Fibroblast of peridontal ligament (primary cell): Measurements from ENCODE around the gene ZNF506.
"Not testable (repeated sequence)": the region's sequence is repeated elsewhere in the genome, so short reads cannot be mapped to it uniquely, and the experiment has no call there.

ENCODE experiments used
- DNase-seq: peaks from one replicate; pipeline ENCODE4 v3.0.0-alpha.2; 2010; ENCODE audit errors: extremely low read depth

Gene ZNF506

DNA sequence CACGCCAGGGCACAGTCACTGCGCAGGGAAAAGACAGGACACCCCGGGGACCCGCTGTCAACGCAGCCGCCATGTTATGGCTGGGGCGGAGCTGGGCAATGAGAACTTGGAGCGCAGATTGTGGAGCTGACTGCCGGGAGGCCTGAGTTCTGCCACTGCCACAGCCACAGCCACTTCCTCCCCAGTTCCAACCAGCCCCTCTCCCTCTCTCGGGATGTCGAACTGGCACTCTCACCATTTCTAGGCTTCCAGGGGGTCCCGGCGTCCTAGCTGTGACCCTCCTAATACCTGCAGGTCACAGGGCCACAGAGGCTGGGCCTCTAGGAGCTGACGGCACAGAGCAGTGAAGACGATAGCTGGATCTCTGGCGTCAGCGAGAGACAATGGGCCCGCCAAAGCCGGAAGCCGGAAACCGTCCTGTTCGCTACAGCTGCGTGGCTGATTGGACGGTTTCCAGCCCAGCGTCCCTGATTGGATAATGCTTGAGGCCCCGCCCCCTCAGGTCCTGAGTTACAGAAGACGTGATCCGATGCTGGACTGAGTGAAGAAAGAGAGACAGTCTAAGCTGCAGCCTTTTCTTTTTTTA lies at the start of gene ZNF506:
TSS of gene ZNF506 (minus strand) at position 385 of the 586 bp plus-strand sequence. CDS start at position 238, 147 bp downstream.
- peak; percentile 97 for DNase-seq

DNA sequence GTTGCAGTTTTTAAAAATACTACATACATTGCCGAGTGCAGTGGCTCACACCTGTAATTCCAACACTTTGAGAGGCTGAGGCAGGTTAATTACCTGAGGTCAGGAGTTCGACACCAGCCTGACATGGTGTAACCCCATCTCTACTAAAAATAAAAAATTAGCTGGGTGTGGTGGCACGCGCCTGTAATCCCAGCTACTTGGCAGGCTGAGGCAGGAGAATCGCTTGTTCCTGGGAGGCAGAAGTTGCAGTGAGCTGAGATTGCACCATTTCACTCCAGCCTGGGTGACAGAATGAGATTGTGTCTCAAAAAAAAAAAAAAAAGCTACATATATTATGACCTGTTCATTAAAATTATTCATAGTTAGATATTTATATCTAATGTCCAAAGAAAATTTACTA lies 48.5 kb upstream of the ZNF506 start:
- DNase-seq = not testable (repeated sequence)

DNA sequence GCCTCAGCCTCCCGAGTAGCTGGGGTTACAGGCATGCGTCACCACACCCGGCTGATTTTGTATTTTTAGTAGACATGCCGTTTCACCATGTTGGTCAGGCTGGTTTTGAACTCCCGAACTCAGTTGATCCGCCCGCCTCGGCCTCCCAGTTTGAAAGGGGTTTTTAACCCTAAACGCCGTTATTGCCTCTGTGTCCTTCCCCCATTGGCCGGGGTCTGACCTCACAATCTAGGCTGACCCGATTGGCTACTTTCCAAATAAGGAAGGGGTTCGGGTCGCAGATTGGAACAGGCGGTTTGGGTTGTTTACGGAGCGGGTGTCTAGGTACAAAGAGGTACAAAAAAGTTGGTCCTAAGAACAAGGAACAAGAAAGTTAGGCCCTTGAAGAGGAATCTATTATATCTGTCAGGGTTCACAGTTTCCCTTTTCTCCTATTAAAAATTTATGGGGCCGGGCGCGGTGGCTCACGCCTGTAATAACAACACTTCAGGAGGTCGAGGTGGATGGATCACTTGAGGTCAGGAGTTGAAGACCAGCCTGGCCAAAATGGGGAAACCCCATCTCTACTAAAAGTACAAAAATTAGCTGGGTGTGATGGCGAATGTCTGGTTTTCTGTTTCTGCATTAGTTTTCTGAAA lies 45.2 kb upstream of the ZNF506 start:
- peak; percentile 4 for DNase-seq

DNA sequence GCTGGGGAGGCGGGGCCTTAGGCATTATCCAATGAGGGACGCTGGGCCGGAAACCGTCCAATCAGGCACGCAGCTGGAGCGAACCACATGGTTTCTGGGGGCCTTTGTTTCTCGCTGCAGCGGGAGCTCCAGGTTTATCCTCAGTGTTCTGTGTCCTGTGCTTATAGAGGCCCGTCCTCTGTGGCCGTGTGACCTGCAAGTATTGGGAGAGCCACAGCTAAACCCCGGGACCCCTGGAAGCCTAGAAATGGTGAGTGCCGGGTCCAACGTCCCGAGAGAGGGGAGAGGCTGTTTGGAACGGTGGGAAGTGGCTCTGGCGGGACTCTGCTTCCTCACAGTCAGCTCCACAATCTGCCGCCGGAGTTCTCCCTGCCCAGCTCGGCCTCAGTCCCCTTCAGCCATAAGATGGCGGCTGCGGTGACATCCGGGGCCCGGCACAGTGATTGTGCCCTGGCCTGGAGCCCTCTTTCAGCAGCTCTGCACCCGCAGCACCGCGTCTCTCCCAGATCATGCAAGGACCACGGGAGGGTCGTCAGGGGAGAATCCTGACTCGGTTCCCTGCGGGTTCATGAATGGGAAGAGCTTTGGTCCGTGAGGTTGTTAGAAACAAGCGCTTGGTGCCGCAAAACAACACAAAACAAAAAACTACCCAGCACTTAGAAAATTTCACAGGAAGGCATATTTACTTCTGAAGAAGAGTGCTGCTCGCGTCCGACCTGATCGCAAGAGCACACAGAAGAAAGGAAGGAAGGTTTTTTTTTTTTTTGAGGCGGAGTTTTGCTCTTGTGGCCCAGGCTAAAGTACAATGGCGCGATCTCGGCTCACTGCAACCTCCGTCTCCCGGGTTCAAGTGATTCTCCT lies 44.4 kb upstream of the ZNF506 start, which contains the start of gene ZNF253:
TSS of gene ZNF253 (plus strand) at position 133 of the 861 bp plus-strand sequence. CDS start at position 248, 115 bp downstream.
- peak; percentile 92 for DNase-seq

DNA sequence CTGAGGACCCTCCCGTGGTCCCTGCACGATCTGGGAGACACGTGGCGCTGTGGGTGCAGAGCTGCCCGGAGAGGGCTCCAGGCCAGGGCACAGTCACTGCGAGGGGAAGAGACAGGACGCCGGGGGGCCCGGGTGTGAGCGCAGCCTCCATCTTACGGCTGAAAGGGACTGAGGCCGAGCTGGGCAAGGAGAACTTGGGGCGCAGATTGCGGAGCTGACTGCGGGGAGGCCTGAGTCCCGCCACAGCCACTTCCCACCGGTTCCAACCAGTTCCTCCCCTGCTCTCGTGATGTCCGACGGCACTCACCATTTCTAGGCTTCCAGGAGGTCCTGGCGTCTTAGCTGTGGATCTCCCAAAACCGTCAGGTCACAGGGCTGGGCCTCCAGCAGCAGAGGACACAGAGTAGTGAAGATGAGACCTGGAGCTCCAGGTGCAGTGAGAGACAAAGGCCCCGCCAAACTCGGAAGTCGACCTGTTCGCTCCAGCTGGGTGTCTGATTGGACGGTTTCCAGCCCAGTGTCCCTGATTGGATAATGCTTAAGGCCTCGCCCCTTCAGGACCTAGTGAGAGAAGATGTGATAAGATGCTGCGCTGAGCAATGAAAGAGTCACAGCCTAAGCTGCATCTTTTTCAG lies 39.3 kb upstream of the ZNF506 start:
- DNase-seq = no peak

DNA sequence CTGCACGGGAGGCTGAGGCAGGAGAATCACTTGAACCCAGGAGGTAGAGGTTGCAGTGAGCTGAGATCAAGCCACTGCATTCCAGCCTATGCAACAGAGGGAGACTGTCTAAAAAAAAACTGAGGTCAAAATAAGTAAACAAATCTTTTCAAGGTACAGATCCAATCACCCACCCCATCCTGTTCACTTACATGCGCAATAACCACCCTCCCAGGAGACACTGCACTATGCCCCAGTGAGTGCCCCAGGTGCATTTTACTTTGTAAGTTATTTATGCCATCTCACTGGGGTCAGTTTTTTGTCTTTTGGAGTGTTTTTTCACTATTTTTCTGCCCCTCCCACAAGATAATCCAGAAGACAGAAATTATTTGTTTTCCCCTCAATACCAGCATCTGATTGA lies 37.2 kb upstream of the ZNF506 start:
- no peak for DNase-seq

DNA sequence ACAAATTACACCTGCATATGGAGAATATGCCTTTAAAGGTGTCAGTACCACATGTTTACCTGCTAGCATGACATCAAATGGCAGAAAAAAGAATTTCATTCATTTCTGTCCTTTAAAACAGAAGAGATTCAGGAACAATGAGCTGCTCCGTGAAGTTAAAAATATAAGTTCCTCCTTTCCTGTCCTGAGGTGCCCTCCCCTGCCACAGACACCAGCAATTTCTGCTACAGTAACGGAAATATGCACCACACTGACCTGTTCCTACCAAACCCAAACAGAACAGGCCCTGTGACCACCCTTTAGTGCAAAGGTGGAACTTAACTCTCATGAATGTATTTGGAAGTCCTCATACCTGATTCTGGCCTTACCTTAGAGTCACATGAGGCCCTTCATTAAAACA lies 30.2 kb upstream of the ZNF506 start:
- not testable (repeated sequence) for DNase-seq

DNA sequence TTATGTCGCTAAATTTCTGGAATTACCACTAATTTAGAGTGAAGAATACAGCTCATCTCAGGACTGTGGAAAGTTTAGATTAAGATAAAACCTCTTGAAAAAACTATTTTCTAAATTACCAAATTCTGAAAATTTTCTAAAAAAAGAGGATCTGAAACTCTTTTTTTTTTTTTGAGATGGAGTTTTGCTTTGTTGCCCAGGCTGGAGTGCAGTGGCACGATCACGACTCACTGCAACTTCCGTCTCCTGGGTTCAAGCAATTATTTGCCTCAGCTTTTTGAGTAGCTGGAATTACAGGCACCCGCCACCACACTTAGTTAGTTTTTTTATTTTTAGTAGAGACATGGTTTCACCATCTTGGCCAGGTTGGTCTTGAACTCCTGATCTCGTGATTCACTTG lies 27.5 kb upstream of the ZNF506 start:
- no peak for DNase-seq

DNA sequence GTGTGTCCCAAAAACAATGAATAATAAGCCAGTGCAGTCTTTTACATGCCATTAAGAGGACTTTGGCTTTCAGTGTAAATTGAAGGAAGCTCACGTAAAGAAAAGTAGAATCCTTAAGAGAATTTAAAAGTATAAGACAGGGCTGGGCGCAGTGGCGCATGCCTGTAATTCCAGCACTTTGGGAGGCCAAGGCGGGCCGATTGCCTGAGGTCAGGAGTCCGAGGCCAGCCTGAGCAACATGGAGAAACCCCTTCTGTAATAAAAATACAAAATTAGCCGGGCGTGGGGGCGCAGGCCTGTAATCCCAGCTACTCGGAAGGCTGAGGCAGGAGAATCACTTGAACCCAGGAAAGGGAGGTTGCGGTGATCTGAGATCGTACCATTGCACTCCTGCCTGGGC lies 26.2 kb upstream of the ZNF506 start:
- DNase-seq = no peak

DNA sequence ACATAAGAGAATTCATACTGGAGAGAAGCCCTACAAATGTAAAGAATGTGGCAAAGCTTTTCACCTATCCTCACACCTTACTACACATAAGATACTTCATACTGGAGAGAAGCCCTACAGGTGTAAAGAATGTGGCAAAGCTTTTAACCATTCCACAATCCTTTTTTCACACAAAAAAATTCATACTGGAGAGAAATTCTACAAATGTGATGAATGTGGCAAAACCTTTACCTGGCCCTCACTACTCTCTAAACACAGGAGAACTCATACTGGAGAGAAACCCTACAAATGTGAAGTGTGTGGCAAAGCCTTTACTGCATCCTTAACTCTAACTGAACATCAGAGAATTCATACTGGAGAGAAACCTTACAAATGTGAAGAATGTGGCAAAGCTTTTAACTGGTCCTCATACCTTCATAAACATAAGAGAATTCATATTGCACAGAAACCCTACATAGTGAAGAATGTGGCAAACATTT lies 14.0 kb upstream of the ZNF506 start:
- DNase-seq = no peak

DNA sequence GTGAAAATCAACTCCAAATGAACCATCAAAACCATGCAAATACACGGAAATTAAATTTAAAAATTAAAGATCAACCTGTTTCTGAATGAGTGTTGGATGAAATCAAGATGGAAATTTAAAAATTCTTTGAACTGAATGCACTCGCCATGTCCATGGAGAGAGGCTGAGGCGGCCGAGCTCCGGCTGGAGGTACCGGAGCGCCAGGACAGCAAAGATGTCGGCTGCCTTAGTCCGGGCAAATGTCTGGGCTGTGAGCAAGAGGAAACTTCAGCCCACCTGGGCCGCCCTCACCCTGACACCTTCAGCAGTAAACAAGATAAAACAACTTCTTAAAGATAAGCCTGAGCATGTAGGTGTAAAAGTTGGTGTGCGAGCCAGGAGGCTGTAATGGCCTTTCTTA lies 5.3 kb upstream of the ZNF506 start:
- DNase-seq = no peak

DNA sequence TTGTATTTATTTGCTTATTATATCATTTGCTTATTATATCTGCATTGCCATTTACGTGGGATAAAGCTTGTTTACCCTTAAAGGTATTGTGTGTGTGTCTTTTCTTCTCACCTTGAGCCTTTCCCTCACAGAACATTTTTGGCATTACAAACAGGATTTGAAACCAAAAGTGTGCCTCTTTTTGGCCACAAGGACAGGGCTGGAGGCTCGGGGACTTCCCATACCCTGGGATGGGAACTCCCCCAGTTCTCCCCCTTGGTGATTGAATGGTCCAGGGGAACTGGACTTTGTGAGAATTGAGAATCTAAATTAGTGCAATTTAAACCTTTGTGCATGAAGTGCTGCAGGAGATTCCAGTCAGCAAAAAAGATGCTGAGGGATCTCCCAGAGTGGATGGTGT lies 2.4 kb upstream of the ZNF506 start:
- DNase-seq = no peak

DNA sequence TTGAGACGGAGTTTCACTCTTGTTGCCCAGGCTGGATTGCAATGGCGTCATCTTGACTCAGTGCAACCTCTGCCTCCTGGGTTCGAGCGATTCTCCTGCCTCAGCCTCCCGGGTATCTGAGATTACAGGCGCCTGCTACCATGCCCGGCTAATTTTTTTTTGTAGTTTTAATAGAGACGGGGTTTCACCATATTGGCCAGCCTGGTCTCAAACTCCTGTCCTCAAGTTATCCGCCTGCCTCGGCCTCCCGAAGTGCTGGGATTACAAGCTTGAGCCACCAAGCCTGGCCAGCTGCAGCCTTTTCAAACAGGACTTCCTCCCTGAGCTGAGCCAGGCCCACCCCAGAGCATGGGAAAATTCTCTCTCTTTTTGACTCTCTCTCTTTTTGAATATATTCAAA lies 426 bp upstream of the ZNF506 start:
- peak; percentile 2 for DNase-seq

DNA sequence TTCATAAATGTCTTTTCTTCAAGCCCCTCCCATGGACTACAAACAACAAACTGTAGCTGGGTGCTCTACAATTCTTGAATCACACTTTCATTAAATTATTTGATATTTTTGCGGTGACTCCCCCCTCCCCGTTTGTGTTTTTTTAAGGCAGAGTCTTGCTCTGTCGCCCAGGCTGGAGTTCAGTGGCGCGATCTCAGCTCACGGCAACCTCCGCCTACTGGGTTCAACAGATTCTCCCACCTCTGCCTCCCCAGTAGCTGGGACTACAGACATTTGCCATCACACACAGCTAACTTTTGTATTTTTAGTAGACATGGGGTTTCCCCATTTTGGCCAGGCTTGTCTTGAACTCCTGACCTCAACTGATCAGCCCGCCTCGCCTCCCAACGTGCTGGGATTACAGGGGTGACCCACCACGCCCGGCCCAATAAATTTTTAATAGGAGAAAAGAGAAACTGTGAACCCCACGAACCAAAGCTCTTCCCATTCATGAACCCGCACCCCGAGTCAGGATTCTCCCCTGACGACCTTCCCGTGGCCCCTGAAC lies 703 bp downstream of the ZNF506 start:
- no peak for DNase-seq

DNA sequence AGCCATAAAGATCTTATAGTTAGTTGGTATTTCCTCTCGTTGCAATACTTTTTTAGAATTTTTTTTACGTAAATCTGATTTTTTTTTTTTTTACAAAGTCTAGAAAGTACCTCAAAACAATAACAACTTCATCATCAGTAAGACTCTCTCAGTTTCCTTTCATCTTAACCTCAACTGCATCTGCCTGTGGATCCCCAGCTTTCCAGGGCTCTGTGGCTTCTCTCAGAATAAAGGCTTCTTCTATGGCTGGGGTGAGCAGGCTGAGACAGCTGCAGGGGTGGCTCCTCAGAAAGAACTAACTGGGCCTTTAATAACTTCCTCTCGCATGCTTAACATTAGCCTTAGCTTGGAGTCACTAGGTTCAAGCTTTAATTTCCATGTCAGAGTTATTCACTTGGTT lies 4.2 kb downstream of the ZNF506 start:
- no peak for DNase-seq

DNA sequence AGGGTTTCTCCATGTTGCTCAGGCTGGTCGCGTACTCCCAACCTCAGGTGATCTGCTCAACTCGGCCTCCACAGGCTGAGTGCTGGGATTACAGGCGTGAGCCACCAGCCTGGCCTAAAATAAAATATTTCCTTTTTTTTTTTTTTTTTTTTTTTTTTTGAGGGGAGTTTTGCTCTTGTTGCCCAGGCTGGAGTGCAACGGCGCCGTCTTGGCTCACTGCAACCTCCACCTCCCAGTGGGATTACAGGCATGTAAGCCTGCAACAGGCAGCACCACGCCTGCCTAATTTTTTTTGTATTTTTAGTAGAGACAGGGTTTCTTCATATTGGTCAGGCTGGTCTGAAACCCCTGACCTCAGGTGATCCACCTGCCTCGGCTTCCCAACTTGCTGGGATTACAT lies 4.9 kb downstream of the ZNF506 start:
- DNase-seq = no peak

DNA sequence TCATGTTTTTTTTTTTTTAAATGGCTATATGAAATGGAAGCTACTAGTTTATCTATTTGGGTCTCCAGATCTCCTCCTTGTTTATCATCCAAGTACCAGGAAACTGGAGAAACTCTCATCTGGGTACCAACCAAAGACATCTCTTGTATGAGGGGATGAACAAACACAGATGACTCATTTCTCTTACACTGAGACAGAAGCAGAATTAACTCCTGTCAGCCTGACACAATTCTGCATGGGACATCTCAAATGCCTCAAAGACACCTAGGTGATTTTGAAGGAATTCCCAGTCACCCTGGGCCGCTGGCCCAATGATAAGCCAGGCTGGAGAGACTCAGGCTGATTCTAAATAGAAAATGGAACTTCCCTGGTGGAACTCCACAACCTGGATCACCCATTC lies 9.6 kb downstream of the ZNF506 start:
- DNase-seq = not testable (repeated sequence)

DNA sequence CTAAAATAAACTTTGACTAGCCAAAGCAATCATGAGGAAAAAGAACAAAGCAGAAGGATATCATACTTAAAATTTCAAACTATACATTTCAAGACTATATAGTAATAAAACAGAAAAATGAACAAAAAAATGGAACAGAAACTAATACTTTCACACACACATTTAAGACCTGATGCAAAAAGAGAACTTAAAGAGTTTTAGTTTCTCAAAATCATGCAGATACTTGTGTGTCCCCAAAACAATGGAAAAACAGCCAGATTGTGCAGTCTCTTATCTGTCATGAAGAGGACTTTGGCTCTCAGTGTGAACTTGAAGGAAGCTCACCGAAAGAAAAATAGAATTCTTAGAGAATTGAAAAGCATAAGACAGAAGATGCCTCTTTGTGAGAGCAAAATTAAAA lies 16.1 kb downstream of the ZNF506 start:
- DNase-seq = no peak

DNA sequence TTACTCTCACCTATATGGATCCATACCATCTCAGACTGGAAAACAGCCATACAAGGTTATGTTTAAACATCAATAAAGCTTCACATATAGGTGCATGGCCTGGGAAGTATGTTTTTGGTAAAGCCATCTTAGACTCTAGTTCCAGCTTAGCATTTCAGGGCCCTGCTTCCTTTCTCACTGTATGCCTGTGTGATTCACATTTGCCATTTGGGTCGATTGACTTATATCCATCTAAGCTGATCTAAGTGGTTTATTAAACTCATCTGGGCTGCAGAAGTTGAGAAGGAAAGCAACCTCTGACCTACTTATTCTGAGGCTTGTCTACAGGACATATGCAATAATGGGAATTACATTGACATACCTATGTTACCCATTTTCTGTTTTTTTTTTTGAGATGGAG lies 33.5 kb downstream of the ZNF506 start:
- DNase-seq = no peak

DNA sequence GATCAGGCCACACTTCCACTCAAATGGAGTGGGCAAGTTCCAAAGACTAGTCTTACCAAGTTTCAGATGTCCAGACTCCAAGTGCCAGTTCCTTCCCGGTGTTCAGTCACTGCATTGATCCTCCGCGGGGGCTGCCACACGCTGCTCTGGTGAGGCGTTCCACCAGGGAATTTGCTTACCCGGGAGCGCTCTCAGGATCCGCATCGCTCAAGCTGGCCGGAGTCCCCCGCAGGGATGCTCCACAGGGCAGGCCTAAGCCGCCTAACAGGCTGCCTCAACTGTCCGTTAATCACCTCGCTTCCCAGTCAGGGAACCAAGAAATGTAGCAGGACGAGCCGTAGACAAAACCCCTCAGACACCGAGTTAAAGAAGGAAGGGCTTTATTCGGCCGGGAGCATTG lies 36.1 kb downstream of the ZNF506 start:
- not testable (repeated sequence) for DNase-seq

DNA sequence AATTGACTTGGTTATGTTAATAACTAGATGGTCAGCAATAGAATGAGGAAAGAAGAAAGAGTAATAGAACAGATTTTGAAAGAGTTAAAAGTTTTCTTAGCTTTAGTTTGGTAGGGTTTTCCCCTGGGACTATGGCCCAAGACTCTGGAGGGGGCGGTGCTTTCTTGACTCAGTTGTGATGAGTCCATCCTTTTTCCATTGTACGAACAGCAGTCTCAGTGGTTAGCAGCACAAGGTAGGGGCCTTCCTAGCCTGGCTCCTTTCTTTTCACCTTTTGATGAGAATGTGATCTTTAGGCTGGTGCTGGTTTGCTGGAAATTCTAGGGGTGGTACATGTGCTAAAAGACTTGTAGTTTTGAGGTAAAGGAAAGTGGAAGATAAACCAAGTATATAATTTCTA lies 38.8 kb downstream of the ZNF506 start:
- no peak for DNase-seq

DNA sequence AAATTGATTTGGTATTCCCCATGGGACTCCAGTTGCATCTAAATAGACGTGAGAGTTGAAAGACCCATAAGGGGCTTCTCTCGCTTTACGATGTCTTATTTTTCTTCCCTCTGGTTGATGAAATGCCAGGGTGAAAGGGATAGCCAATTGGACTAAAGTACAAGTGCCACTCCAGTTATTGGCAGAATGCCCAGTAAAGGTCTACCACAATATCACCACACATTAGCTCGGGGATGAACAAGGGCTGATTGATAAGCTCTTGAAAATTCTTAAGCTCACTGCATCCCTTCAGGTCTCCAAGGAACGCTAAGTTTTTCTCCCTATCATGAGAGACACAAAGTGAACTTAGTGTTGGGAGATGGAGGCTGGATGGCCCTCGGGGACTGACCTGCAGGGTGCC lies 39.8 kb downstream of the ZNF506 start:
- DNase-seq = not testable (repeated sequence)
